Progenitor cell of endocrine pancreas (in vitro differentiated cells): ENCODE results near the gene WIPF1. TPM values are rescaled to one million over a fixed set of nuclear protein-coding genes. Genes with fewer than 3 reads are reported as not detected.

Experiments used
- DNase-seq: peaks from one replicate; pipeline ENCODE4 v3.0.0; 2021; ENCODE audit warnings: low spot score; ENCODE audit not compliant: unreplicated experiment
- H3K27ac Mint-ChIP-seq: 2 replicates; pipeline ENCODE4 v1.8.0; 2021; ENCODE audit warnings: mild to moderate bottlenecking, moderate library complexity, mixed read lengths
- H3K27me3 Mint-ChIP-seq: 2 replicates; pipeline ENCODE4 v1.8.0; 2021; ENCODE audit warnings: mixed read lengths
- H3K36me3 Mint-ChIP-seq: 2 replicates; pipeline ENCODE4 v1.8.0; 2022; ENCODE audit warnings: mixed read lengths; ENCODE audit not compliant: insufficient read depth
- H3K4me1 Mint-ChIP-seq: 2 replicates; pipeline ENCODE4 v1.8.0; 2021; ENCODE audit warnings: low read depth, mixed read lengths
- H3K4me3 Mint-ChIP-seq: 2 replicates; pipeline ENCODE4 v1.8.0; 2021; ENCODE audit warnings: low read depth, mild to moderate bottlenecking, moderate library complexity, mixed read lengths
- H3K9me3 Mint-ChIP-seq: 2 replicates; pipeline ENCODE4 v1.8.0; 2021; ENCODE audit warnings: low read depth, mixed read lengths
- CTCF ChIP-seq: fragments of 200-600 bp; sonication (generic); IDR thresholded peaks from one replicate; pipeline ENCODE4 v1.5.0; 2021; ENCODE audit warnings: antibody characterized with exemption, mild to moderate bottlenecking; ENCODE audit not compliant: unreplicated experiment
- total RNA-seq: library from RNA; stranded (reverse); gene quantifications from 2 replicates; pipeline ENCODE4 v1.2.1, GENCODE V29; 2021

WIPF1 gene
- total RNA-seq, 1 donor from 2014 or later, result 12.9 TPM

GRCh38 chr2:174573621-174574081, 24.0 kb downstream of the WIPF1 start:
- no peaks in the 10 kb centered on the region for H3K9me3 Mint-ChIP-seq
- H3K27me3 Mint-ChIP-seq, result no peaks in the 10 kb centered on the region
- H3K4me3 Mint-ChIP-seq, result no peak overlapping the region
- H3K36me3 Mint-ChIP-seq, result peaks cover 13% of the 10 kb centered on the region
- TF ChIP-seq CTCF, result no peak
- H3K27ac Mint-ChIP-seq, result no peak overlapping the region
- no peak for DNase-seq
- no peaks in the 10 kb centered on the region for H3K4me1 Mint-ChIP-seq

- TF ChIP-seq CTCF, result no peak
- Mint-ChIP-seq H3K27ac (no peak overlapping the region), H3K9me3 (no peaks in the 10 kb centered on the region), H3K4me3 (no peak overlapping the region), H3K27me3 (no peaks in the 10 kb centered on the region), H3K4me1 (no peaks in the 10 kb centered on the region), H3K36me3 (peaks cover 13% of the 10 kb centered on the region)
- no peak for DNase-seq
These were observed 25.0 kb downstream of the WIPF1 start for GRCh38 chr2:174572556-174572955.

DNA sequence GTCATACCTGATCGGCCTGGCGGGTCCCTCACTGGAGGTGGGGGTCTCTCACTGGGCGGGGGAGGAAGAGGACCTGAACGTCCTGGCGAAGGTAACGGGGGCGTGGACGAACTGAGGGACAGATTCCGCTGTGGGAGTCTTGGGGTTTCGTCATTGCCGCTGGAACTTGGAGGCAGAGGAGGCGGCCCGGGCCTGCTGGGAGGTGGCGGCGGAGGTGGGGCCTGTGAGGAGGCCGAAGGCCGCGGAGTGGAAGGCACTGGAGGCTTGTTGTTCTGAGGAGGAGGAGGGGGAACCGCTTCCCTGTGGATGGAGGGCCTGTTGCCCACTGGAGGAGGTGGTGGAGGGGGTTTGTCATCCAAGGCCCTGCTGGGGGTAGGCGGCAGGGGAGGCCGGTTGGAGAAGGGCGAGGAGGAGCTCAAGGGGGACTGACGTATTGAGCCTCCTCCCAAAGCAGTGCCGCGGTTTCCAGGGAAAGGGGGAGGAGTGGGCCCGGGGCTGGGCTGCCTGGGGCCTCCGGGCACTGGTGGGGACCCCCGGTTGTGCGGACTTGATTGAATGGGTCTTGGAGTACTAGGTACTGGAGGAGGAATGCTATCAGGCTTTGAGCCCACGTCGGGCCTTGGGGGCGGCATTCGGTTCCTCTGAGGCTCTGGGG, 25.8 kb downstream of the WIPF1 start:
- Mint-ChIP-seq H3K27me3 (no peaks in the 10 kb centered on the region), H3K4me3 (no peak overlapping the region), H3K9me3 (no peaks in the 10 kb centered on the region), H3K27ac (no peak overlapping the region), H3K36me3 (peaks cover 18% of the 10 kb centered on the region), H3K4me1 (no peaks in the 10 kb centered on the region)
- DNase-seq, result no peak
- TF ChIP-seq CTCF, result no peak

DNA sequence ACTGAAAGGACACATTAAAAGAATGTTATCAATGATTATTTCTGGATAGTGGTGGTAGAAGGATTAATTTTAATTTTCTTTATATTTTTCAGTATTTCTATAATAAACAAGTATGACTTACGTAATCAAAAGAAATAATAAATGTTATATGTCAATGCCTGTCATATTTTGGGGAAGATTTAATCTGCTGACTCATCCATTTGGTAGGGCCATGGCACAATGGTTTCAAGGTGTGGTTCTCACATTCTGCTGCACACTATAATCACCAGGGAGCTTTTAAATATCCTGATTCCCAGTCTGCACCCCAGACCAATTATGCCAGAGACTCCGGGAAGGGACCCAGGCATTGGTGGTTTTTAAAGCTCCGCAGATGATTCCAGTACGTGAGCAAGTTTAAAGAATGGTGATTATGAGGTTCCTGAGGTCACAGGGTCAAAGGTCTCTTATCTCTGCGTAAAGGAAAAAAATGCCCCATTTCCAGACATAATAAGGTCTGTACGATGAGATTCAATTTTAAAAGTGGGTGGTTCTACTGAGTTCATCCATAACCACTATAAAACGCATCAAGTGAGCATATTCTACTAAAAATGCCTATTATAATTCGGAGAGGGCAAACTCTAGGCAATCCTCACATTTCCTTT, 27.2 kb downstream of the WIPF1 start:
- H3K27ac Mint-ChIP-seq, result no peak overlapping the region
- no peaks in the 10 kb centered on the region for H3K9me3 Mint-ChIP-seq
- no peak for DNase-seq
- peaks cover 18% of the 10 kb centered on the region for H3K36me3 Mint-ChIP-seq
- no peak for TF ChIP-seq CTCF
- no peak overlapping the region for H3K4me3 Mint-ChIP-seq
- H3K27me3 Mint-ChIP-seq, result no peaks in the 10 kb centered on the region
- H3K4me1 Mint-ChIP-seq, result no peaks in the 10 kb centered on the region

DNA sequence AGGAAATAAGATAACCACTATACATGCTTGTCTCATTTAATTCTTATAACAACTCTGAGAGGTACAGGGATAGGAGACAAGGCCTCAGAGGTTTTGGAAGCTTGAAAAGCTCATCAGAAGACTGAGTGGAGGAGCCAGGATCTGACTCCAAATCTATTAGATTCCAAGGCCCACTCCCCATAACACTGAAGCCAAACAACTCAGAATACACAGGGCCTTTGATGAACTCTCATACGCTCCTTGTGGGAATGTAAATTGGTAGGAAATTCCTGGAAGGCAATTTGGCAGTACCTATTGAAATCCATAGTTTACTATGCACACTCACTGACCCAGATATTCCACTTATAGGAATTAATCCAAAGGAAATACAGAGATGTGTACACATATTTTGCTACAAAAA, 27.9 kb downstream of the WIPF1 start:
- Mint-ChIP-seq H3K36me3 (peaks cover 17% of the 10 kb centered on the region), H3K27me3 (no peaks in the 10 kb centered on the region), H3K9me3 (no peaks in the 10 kb centered on the region)

More for the DNA sequence above, 27.9 kb downstream of the WIPF1 start:
- Mint-ChIP-seq H3K27ac (no peak overlapping the region), H3K4me1 (no peaks in the 10 kb centered on the region), H3K4me3 (no peak overlapping the region)
- DNase-seq, result no peak
- TF ChIP-seq CTCF, result no peak
